Stimulated activated CD8-positive, alpha-beta memory T cell treated with anti-CD3 and anti-CD28 coated beads, Interleukin-15, amount 100 ng/mL, for 4 hours (primary cell): ENCODE data around the gene SRRM2.

Experiments used
- DNase-seq, 2 donors: peaks; one replicate each; pipeline ENCODE4 v3.0.0-alpha.2; 2020; ENCODE audit warnings: low read depth in 2 of 2

Gene SRRM2

GRCh38 chr16:2777231-2777902, 24.9 kb downstream of the SRRM2 start, which contains the start of gene ELOB:
ELOB (minus strand) TSS chr16:2777280; CDS start chr16:2777239, 41 bp downstream.
- DNase-seq = peak; percentile 75 to 85

GRCh38 chr16:2777903-2778629, 25.6 kb downstream of the SRRM2 start:
- no peak for DNase-seq

GRCh38 chr16:2778630-2778958, 26.2 kb downstream of the SRRM2 start:
- DNase-seq = no peak

GRCh38 chr16:2779151-2779920, 26.9 kb downstream of the SRRM2 start:
- no peak for DNase-seq

GRCh38 chr16:2779978-2780898, 27.8 kb downstream of the SRRM2 start:
- DNase-seq = no peak

GRCh38 chr16:2782583-2783351, 30.3 kb downstream of the SRRM2 start:
- no peak for DNase-seq

- no peak for DNase-seq
Measured at GRCh38 chr16:2783581-2784357, 31.3 kb downstream of the SRRM2 start.

GRCh38 chr16:2784358-2785100, 32.1 kb downstream of the SRRM2 start:
- DNase-seq = no peak

GRCh38 chr16:2785101-2785991, 32.9 kb downstream of the SRRM2 start:
- peak in 1 of 2 donors; percentile 20 for DNase-seq

GRCh38 chr16:2786061-2786825, 33.8 kb downstream of the SRRM2 start:
- no peak for DNase-seq

GRCh38 chr16:2786826-2787151, 34.4 kb downstream of the SRRM2 start:
- DNase-seq = no peak

- DNase-seq = no peak
Measured at GRCh38 chr16:2787406-2787805, 35.0 kb downstream of the SRRM2 start, which contains the start of gene PRSS33. PRSS33 (minus strand) TSS chr16:2787560; CDS start chr16:2786547, 1,013 bp downstream.

- no peak for DNase-seq
Measured at GRCh38 chr16:2787961-2788360, 35.5 kb downstream of the SRRM2 start.

- DNase-seq = no peak
Measured at GRCh38 chr16:2790631-2791030, 38.2 kb downstream of the SRRM2 start.

GRCh38 chr16:2791174-2791573, 38.7 kb downstream of the SRRM2 start:
- no peak for DNase-seq

GRCh38 chr16:2792940-2793339, 40.5 kb downstream of the SRRM2 start:
- no peak for DNase-seq

GRCh38 chr16:2795395-2796143, 43.1 kb downstream of the SRRM2 start:
- no peak for DNase-seq
